CD4-positive, alpha-beta T cell treated with Interleukin-10 for 1 hour (primary cell): ENCODE measurements around the gene CDH4.

ENCODE experiments used
- DNase-seq: peaks from one replicate; pipeline ENCODE4 v3.0.0-alpha.2; 2020

The CDH4 gene

GRCh38 chr20:61819921-61820825, 568.1 kb downstream of the CDH4 start:
- DNase-seq = no peak

GRCh38 chr20:61821735-61822134, 569.7 kb downstream of the CDH4 start:
- no peak for DNase-seq

- DNase-seq = no peak
Observed at GRCh38 chr20:61822396-61822795, 570.3 kb downstream of the CDH4 start.

- DNase-seq = no peak
Observed at GRCh38 chr20:61823242-61823641, 571.2 kb downstream of the CDH4 start.

GRCh38 chr20:61828891-61829290, 576.8 kb downstream of the CDH4 start:
- DNase-seq = no peak

- no peak for DNase-seq
Observed at GRCh38 chr20:61829526-61829925, 577.5 kb downstream of the CDH4 start.

GRCh38 chr20:61830241-61830930, 578.3 kb downstream of the CDH4 start:
- no peak for DNase-seq

GRCh38 chr20:61830991-61831390, 578.9 kb downstream of the CDH4 start:
- no peak for DNase-seq

GRCh38 chr20:61832181-61832580, 580.1 kb downstream of the CDH4 start:
- DNase-seq = no peak

- DNase-seq = no peak
Observed at GRCh38 chr20:61833807-61834610, 581.9 kb downstream of the CDH4 start.

- DNase-seq = no peak
Observed at GRCh38 chr20:61835301-61835700, 583.2 kb downstream of the CDH4 start.

- DNase-seq = no peak
Observed at GRCh38 chr20:61835791-61836350, 583.8 kb downstream of the CDH4 start.

- DNase-seq = no peak
Observed at GRCh38 chr20:61837200-61837599, 585.1 kb downstream of the CDH4 start.

GRCh38 chr20:61839223-61839911, 587.3 kb downstream of the CDH4 start:
- DNase-seq = no peak

GRCh38 chr20:61839912-61840778, 588.1 kb downstream of the CDH4 start:
- DNase-seq = no peak

GRCh38 chr20:61840779-61841455, 588.9 kb downstream of the CDH4 start:
- no peak for DNase-seq

GRCh38 chr20:61841551-61841950, 589.5 kb downstream of the CDH4 start:
- DNase-seq = no peak

GRCh38 chr20:61841966-61842365, 589.9 kb downstream of the CDH4 start:
- no peak for DNase-seq

GRCh38 chr20:61844621-61845020, 592.6 kb downstream of the CDH4 start:
- no peak for DNase-seq

GRCh38 chr20:61845233-61845671, 593.2 kb downstream of the CDH4 start:
- no peak for DNase-seq

GRCh38 chr20:61846074-61846473, 594.0 kb downstream of the CDH4 start:
- no peak for DNase-seq
